Measurements from ENCODE around the gene FBXL17. TPM values are rescaled to one million over a fixed set of nuclear protein-coding genes. Genes with fewer than 3 reads are reported as not detected.
A peak's percentile ranks its signal among the peaks of the same experiment; 100 is the strongest.

The FBXL17 gene
- total RNA-seq, 1 donor from 2014 or later = 21.6 TPM

DNA sequence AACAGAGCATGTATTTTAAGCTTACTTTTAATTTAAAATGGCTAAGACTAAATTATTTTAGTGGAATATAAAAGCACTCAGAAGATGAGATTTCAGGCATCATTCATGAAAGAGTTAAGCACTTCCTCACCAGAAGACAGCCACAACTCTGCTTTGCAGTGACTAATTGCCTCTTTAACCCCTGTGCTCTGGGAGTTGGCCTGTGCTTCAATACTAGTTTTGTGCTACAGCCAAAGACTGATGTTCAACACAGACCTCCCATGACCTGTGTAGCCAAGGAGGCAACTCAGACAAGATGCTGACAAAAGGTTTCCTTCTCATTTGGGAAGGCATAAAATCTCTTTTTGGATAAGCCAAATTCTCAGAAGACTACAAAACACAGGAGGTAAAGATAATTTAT, 353.5 kb downstream of the FBXL17 start:
- DNase-seq (ENCODE audit: low spot score in 2 of 2, unreplicated experiment in 2 of 2) = no peak
- no peaks in the 10 kb centered on the region for H3K27me3 Mint-ChIP-seq (ENCODE audit: low read depth)

DNA sequence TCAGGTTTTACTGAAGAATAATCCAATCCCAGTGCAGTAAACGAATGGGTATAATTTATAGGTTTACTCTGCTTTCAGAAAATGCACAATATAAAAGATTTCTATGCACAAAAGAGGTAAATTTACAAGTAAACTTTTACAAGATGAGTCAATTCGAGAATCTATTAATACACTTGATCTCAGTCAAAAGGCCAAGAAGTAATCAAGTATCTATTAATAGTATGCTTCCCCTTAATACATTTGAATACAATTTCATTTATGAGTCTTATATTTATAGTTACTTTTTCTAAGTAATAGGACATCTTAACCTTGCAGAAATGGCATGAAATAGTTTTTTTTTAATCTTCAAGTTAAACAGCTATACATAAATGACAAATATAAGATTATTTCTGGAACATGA, 355.9 kb downstream of the FBXL17 start:
- TF ChIP-seq, protein P1, sequence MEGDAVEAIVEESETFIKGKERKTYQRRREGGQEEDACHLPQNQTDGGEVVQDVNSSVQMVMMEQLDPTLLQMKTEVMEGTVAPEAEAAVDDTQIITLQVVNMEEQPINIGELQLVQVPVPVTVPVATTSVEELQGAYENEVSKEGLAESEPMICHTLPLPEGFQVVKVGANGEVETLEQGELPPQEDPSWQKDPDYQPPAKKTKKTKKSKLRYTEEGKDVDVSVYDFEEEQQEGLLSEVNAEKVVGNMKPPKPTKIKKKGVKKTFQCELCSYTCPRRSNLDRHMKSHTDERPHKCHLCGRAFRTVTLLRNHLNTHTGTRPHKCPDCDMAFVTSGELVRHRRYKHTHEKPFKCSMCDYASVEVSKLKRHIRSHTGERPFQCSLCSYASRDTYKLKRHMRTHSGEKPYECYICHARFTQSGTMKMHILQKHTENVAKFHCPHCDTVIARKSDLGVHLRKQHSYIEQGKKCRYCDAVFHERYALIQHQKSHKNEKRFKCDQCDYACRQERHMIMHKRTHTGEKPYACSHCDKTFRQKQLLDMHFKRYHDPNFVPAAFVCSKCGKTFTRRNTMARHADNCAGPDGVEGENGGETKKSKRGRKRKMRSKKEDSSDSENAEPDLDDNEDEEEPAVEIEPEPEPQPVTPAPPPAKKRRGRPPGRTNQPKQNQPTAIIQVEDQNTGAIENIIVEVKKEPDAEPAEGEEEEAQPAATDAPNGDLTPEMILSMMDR (IDR thresholded peaks at IDR 0.05; ENCODE audit: unreplicated experiment) = no peak
- H3K4me1 Mint-ChIP-seq = peaks cover 21% of the 10 kb centered on the region
- H3K4me3 Mint-ChIP-seq = no peak overlapping the region
- H3K27ac Mint-ChIP-seq = no peak overlapping the region
- H3K36me3 Mint-ChIP-seq = no peaks in the 10 kb centered on the region
- no peaks in the 10 kb centered on the region for H3K9me3 Mint-ChIP-seq
- no peak for DNase-seq (ENCODE audit: low spot score in 2 of 2, unreplicated experiment in 2 of 2)
- H3K27me3 Mint-ChIP-seq (ENCODE audit: low read depth) = no peaks in the 10 kb centered on the region

More for the DNA sequence above, 353.5 kb downstream of the FBXL17 start:
- TF ChIP-seq, protein P1 (IDR thresholded peaks at IDR 0.05; ENCODE audit: unreplicated experiment) = no peak
- Mint-ChIP-seq H3K27ac (no peak overlapping the region), H3K36me3 (peaks cover 6% of the 10 kb centered on the region), H3K4me1 (peaks cover 25% of the 10 kb centered on the region), H3K9me3 (peaks cover 10% of the 10 kb centered on the region), H3K4me3 (no peak overlapping the region)

DNA sequence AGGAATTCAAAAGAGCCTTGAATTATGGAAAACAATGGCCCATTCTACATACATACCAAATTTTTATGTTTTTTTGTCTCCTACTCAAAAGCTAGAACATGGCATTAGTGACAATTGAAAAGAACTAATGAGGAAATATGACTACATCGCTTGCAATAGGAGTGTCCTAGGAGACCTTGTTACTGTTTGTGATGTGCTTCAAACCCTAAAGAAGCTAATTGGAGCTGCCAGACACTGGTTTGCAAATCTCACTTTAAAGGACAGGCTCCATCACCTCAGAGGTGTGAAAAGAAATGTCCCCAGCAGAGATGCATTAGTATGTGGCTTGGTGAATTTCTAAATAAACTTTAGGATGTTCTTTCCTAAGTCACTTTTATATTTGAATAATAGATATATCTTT, 356.9 kb downstream of the FBXL17 start:
- DNase-seq (ENCODE audit: low spot score in 2 of 2, unreplicated experiment in 2 of 2) = no peak
- Mint-ChIP-seq H3K4me1 (peaks cover 17% of the 10 kb centered on the region), H3K27me3 (ENCODE audit: low read depth) (no peaks in the 10 kb centered on the region), H3K9me3 (no peaks in the 10 kb centered on the region), H3K4me3 (no peak overlapping the region), H3K27ac (no peak overlapping the region), H3K36me3 (no peaks in the 10 kb centered on the region)
- TF ChIP-seq, protein P1 (IDR thresholded peaks at IDR 0.05; ENCODE audit: unreplicated experiment) = no peak

DNA sequence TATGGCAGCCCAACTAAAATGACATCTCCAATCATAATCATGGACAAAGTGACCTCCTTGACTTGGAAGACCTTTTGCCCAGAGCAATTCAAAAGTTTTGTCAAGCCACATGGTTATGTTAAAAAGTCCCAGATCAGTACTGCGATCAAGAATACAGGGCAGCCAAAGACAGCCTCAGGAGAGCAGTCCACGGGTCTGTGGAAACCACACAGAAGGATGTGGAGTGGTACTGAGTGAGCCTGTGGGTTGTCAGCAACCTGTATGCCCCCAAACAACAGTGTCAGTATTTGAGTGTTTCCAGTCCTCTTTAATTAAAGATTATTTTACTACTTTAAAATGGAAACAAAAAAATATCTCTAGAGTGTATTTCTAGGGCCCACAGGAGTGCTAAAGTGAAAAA, 365.8 kb downstream of the FBXL17 start:
- no peaks in the 10 kb centered on the region for H3K4me1 Mint-ChIP-seq
- H3K27ac Mint-ChIP-seq = no peak overlapping the region
- no peaks in the 10 kb centered on the region for H3K27me3 Mint-ChIP-seq (ENCODE audit: low read depth)
- H3K36me3 Mint-ChIP-seq = peaks cover 7% of the 10 kb centered on the region
- H3K4me3 Mint-ChIP-seq = no peak overlapping the region
- DNase-seq (ENCODE audit: low spot score in 2 of 2, unreplicated experiment in 2 of 2) = no peak
- no peaks in the 10 kb centered on the region for H3K9me3 Mint-ChIP-seq
- TF ChIP-seq, protein P1 (IDR thresholded peaks at IDR 0.05; ENCODE audit: unreplicated experiment) = no peak

DNA sequence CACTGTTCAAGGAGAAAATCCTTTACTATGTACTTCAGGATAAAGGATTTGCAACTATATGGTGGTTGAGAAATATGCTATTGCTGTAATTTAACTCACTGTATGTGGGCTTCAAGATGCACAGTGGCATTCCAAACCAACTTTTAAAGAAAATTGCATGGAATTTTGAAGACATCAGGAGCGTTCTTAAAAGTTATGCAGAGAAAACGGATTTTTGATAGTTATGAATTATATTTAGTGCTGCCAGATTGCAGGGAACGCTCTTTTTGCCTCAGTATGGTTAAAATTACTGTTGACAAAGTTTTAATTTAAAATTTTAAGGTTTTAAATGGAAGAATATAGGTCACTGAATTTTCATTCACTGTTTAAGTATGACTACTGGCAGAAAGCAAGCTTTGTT, 375.1 kb downstream of the FBXL17 start:
- Mint-ChIP-seq H3K27me3 (ENCODE audit: low read depth) (no peaks in the 10 kb centered on the region), H3K36me3 (no peaks in the 10 kb centered on the region), H3K9me3 (peaks cover 5% of the 10 kb centered on the region), H3K4me1 (peaks cover 19% of the 10 kb centered on the region), H3K4me3 (no peak overlapping the region), H3K27ac (no peak overlapping the region)
- TF ChIP-seq, protein P1 (IDR thresholded peaks at IDR 0.05; ENCODE audit: unreplicated experiment) = no peak
- DNase-seq (ENCODE audit: low spot score in 2 of 2, unreplicated experiment in 2 of 2) = no peak

DNA sequence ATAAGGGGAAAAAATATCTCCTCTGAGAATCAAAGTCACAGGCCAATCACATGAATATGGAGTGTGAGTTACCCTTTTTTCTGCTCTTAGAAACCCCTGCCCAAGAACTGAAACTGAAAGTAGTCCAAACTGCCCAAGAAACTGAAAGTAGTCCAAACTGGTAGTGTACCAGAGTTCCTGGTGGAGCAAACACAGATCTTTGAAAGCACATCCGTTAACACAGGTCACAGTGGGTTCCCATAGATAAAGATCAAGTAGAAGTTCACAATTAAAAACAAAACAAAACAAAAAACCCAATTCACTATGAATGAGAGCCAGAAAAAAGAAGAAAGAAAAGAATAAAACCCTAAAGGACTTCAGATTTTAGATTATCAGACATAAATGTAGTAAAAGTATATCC, 378.7 kb downstream of the FBXL17 start:
- no peak overlapping the region for H3K4me3 Mint-ChIP-seq
- H3K27me3 Mint-ChIP-seq (ENCODE audit: low read depth) = no peaks in the 10 kb centered on the region
- peak overlapping the region; percentile 68 for H3K27ac Mint-ChIP-seq
- no peak for DNase-seq (ENCODE audit: low spot score in 2 of 2, unreplicated experiment in 2 of 2)
- peaks cover 5% of the 10 kb centered on the region for H3K9me3 Mint-ChIP-seq
- H3K36me3 Mint-ChIP-seq = no peaks in the 10 kb centered on the region
- TF ChIP-seq, protein P1 (IDR thresholded peaks at IDR 0.05; ENCODE audit: unreplicated experiment) = no peak
- H3K4me1 Mint-ChIP-seq = peaks cover 8% of the 10 kb centered on the region

All from mesothelial cell of epicardium (in vitro differentiated cells).